Hematopoietic multipotent progenitor cell treated with erythropoietin and hydrocortisone succinate and interleukin-3 and kit ligand, for 17 days (in vitro differentiated cells): ENCODE measurements around the gene MLLT3.
"Not testable (repeated sequence)": the region's sequence is repeated elsewhere in the genome, so short reads cannot be mapped to it uniquely, and the experiment has no call there.

Experiments
- DNase-seq: peaks from one replicate; pipeline ENCODE4 v3.0.0-alpha.2; 2015; ENCODE audit warnings: low spot score

Gene MLLT3

GRCh38 chr9:20622330-20623020 is at the start of gene MLLT3:
Gene MLLT3 (minus strand): TSS chr9:20622499.
- DNase-seq, result peak; percentile 84

- DNase-seq, result no peak
Observed at GRCh38 chr9:20671635-20672034, 49.3 kb upstream of the MLLT3 start.

- DNase-seq, result no peak
Observed at GRCh38 chr9:20670395-20670794, 48.1 kb upstream of the MLLT3 start.

- no peak for DNase-seq
Observed at GRCh38 chr9:20664501-20664900, 42.2 kb upstream of the MLLT3 start.

GRCh38 chr9:20663133-20663532 is 40.8 kb upstream of the MLLT3 start:
- DNase-seq, result no peak

- DNase-seq, result no peak
Observed at GRCh38 chr9:20662156-20662555, 39.9 kb upstream of the MLLT3 start.

- DNase-seq, result no peak
Observed at GRCh38 chr9:20659474-20659967, 37.2 kb upstream of the MLLT3 start.

- DNase-seq, result no peak
Observed at GRCh38 chr9:20658677-20659473, 36.6 kb upstream of the MLLT3 start.

- not testable (repeated sequence) for DNase-seq
Observed at GRCh38 chr9:20658246-20658667, 36.0 kb upstream of the MLLT3 start.

GRCh38 chr9:20651939-20652338 is 29.6 kb upstream of the MLLT3 start:
- DNase-seq, result no peak

- no peak for DNase-seq
Observed at GRCh38 chr9:20650750-20651299, 28.5 kb upstream of the MLLT3 start.

- no peak for DNase-seq
Observed at GRCh38 chr9:20650313-20650712, 28.0 kb upstream of the MLLT3 start.

GRCh38 chr9:20649381-20649780 is 27.1 kb upstream of the MLLT3 start:
- no peak for DNase-seq

GRCh38 chr9:20646656-20647055 is 24.4 kb upstream of the MLLT3 start:
- no peak for DNase-seq

GRCh38 chr9:20643660-20644059 is 21.4 kb upstream of the MLLT3 start:
- no peak for DNase-seq

GRCh38 chr9:20642045-20642444 is 19.7 kb upstream of the MLLT3 start:
- DNase-seq, result no peak

GRCh38 chr9:20640331-20641187 is 18.3 kb upstream of the MLLT3 start:
- DNase-seq, result peak; percentile 18

GRCh38 chr9:20636888-20637440 is 14.7 kb upstream of the MLLT3 start:
- DNase-seq, result no peak

GRCh38 chr9:20634895-20635294 is 12.6 kb upstream of the MLLT3 start:
- DNase-seq, result no peak

- no peak for DNase-seq
Observed at GRCh38 chr9:20632705-20633104, 10.4 kb upstream of the MLLT3 start.

GRCh38 chr9:20630241-20630943 is 8.1 kb upstream of the MLLT3 start:
- no peak for DNase-seq
